ENCODE measurements around the gene LRRC4C. TPM values are rescaled to one million over a fixed set of nuclear protein-coding genes. Genes with fewer than 3 reads are reported as not detected.

Gene LRRC4C
- total and polyA plus RNA-seq, 2 experiments from 2014 or later, result 0.35 to 1.1 TPM

DNA sequence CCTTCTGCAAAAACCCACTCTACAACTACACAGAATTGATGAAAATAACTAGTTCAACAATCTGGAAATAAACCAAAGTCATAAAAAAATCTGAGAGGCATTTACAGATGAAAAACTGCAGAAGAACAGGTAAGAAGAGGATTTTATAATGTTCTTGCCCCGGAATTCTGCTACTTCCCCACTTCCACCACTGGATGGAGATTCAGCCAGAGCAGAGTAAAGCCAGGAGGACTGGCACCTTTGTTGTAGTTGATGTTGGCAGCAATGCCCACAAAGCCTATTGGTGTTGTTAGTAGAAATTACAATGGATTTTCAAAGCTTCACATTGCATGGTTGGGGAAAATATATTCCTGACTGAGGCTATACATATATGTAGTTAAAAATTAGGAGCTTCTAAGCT, 640.2 kb downstream of the LRRC4C start:
- no peaks in the 10 kb centered on the region for H3K36me3 ChIP-seq (ENCODE audit: insufficient read depth)
- Mint-ChIP-seq H3K27ac (no peak overlapping the region), H3K36me3 (ENCODE audit: low read depth) (peaks cover 8% of the 10 kb centered on the region; the same call in 2 of the 3 replicates), H3K4me3 (no peak overlapping the region), H3K9me3 (peaks cover 8% of the 10 kb centered on the region), H3K27me3 (ENCODE audit: insufficient read depth, low read depth, poor library complexity) (no peaks in the 10 kb centered on the region), H3K4me1 (peaks cover 11% of the 10 kb centered on the region)
- TF ChIP-seq, protein P1, sequence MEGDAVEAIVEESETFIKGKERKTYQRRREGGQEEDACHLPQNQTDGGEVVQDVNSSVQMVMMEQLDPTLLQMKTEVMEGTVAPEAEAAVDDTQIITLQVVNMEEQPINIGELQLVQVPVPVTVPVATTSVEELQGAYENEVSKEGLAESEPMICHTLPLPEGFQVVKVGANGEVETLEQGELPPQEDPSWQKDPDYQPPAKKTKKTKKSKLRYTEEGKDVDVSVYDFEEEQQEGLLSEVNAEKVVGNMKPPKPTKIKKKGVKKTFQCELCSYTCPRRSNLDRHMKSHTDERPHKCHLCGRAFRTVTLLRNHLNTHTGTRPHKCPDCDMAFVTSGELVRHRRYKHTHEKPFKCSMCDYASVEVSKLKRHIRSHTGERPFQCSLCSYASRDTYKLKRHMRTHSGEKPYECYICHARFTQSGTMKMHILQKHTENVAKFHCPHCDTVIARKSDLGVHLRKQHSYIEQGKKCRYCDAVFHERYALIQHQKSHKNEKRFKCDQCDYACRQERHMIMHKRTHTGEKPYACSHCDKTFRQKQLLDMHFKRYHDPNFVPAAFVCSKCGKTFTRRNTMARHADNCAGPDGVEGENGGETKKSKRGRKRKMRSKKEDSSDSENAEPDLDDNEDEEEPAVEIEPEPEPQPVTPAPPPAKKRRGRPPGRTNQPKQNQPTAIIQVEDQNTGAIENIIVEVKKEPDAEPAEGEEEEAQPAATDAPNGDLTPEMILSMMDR (conservative IDR thresholded peaks at IDR 0.05; ENCODE audit: low read depth in 2 of 2), result peak; percentile 44 to 46
- TF ChIP-seq EZH2phosphoT487 (IDR thresholded peaks at IDR 0.05; ENCODE audit: unreplicated experiment), result no peak
- H3K4me2 ChIP-seq, result no peak overlapping the region
- H3F3A ChIP-seq (replicated peaks; ENCODE audit: low read depth), result no peaks in the 10 kb centered on the region
- no peak overlapping the region for H2AFZ ChIP-seq
- no peaks in the 10 kb centered on the region for H4K20me1 ChIP-seq (replicated peaks; ENCODE audit: insufficient read depth)
- H3K4me3 ChIP-seq, result no peak overlapping the region
- DNase-seq (ENCODE audit: low spot score), result peak; percentile 48
- H3K27ac ChIP-seq (ENCODE audit: low read depth), result no peak overlapping the region
- no peaks in the 10 kb centered on the region for H3K79me2 ChIP-seq (replicated peaks; ENCODE audit: insufficient read depth)
- ATAC-seq, result peak; percentile 48
- H3K4me1 ChIP-seq (ENCODE audit: insufficient read depth), result no peaks in the 10 kb centered on the region; the same call in 1 of the 2 replicates
- H3K9me2 ChIP-seq (ENCODE audit: insufficient read depth), result 0 out of 2 replicates have a peak, but pooled peaks cover 4% of the 10 kb centered on the region
- no peaks in the 10 kb centered on the region for H3K27me3 ChIP-seq (ENCODE audit: insufficient read depth)

DNA sequence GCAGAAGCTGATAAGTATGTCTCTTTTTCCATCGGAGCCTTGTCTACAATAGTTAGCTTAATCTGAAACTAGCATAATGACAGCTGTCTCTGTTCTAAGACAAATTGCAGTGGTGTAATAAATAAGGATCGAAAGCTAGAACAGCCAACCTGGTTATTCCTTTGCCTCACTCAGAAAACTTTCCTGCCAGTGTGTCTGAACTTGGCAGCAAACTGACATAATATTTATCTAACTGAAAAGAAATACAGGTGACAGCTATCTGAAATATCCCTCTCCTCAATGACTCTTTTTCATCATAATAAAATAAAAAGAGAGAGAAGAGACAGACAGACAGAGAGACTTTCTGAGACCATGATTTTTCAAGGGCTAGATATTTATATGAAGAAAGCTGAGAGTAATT, 642.5 kb downstream of the LRRC4C start:
- H2AFZ ChIP-seq, result no peak overlapping the region
- no peaks in the 10 kb centered on the region for H3K27me3 ChIP-seq (ENCODE audit: insufficient read depth)
- H3K27me3 Mint-ChIP-seq (ENCODE audit: insufficient read depth, low read depth, poor library complexity), result no peaks in the 10 kb centered on the region
- H3K9me2 ChIP-seq (ENCODE audit: insufficient read depth), result 0 out of 2 replicates have a peak, but pooled peaks cover 4% of the 10 kb centered on the region
- ATAC-seq, result no peak
- no peaks in the 10 kb centered on the region for H3F3A ChIP-seq (replicated peaks; ENCODE audit: low read depth)
- H4K20me1 ChIP-seq (replicated peaks; ENCODE audit: insufficient read depth), result no peaks in the 10 kb centered on the region
- no peak overlapping the region for H3K4me3 ChIP-seq
- no peak overlapping the region for H3K27ac ChIP-seq (ENCODE audit: low read depth)
- no peak overlapping the region for H3K27ac Mint-ChIP-seq
- peaks cover 21% of the 10 kb centered on the region for H3K9me3 Mint-ChIP-seq
- DNase-seq (ENCODE audit: low spot score), result no peak
- no peaks in the 10 kb centered on the region for H3K79me2 ChIP-seq (replicated peaks; ENCODE audit: insufficient read depth)
- H3K36me3 ChIP-seq (ENCODE audit: insufficient read depth), result no peaks in the 10 kb centered on the region
- H3K4me1 ChIP-seq (ENCODE audit: insufficient read depth), result no peaks in the 10 kb centered on the region; the same call in 1 of the 2 replicates
- peaks cover 11% of the 10 kb centered on the region for H3K4me1 Mint-ChIP-seq
- no peak overlapping the region for H3K4me2 ChIP-seq
- peaks cover 15% of the 10 kb centered on the region; the same call in 2 of the 3 replicates for H3K36me3 Mint-ChIP-seq (ENCODE audit: low read depth)
- H3K4me3 Mint-ChIP-seq, result no peak overlapping the region
- TF ChIP-seq STAT1 (IDR thresholded peaks at IDR 0.05; ENCODE audit: unreplicated experiment), result no peak
- TF ChIP-seq, protein P2, sequence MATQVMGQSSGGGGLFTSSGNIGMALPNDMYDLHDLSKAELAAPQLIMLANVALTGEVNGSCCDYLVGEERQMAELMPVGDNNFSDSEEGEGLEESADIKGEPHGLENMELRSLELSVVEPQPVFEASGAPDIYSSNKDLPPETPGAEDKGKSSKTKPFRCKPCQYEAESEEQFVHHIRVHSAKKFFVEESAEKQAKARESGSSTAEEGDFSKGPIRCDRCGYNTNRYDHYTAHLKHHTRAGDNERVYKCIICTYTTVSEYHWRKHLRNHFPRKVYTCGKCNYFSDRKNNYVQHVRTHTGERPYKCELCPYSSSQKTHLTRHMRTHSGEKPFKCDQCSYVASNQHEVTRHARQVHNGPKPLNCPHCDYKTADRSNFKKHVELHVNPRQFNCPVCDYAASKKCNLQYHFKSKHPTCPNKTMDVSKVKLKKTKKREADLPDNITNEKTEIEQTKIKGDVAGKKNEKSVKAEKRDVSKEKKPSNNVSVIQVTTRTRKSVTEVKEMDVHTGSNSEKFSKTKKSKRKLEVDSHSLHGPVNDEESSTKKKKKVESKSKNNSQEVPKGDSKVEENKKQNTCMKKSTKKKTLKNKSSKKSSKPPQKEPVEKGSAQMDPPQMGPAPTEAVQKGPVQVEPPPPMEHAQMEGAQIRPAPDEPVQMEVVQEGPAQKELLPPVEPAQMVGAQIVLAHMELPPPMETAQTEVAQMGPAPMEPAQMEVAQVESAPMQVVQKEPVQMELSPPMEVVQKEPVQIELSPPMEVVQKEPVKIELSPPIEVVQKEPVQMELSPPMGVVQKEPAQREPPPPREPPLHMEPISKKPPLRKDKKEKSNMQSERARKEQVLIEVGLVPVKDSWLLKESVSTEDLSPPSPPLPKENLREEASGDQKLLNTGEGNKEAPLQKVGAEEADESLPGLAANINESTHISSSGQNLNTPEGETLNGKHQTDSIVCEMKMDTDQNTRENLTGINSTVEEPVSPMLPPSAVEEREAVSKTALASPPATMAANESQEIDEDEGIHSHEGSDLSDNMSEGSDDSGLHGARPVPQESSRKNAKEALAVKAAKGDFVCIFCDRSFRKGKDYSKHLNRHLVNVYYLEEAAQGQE (IDR thresholded peaks at IDR 0.05; ENCODE audit: unreplicated experiment), result no peak
- TF ChIP-seq ZNF114 (CRISPR knock-in tag; IDR thresholded peaks at IDR 0.05), result no peak
- no peak for TF ChIP-seq NANOG (IDR thresholded peaks at IDR 0.05; ENCODE audit: borderline replicate concordance)
- TF ChIP-seq, protein P3, sequence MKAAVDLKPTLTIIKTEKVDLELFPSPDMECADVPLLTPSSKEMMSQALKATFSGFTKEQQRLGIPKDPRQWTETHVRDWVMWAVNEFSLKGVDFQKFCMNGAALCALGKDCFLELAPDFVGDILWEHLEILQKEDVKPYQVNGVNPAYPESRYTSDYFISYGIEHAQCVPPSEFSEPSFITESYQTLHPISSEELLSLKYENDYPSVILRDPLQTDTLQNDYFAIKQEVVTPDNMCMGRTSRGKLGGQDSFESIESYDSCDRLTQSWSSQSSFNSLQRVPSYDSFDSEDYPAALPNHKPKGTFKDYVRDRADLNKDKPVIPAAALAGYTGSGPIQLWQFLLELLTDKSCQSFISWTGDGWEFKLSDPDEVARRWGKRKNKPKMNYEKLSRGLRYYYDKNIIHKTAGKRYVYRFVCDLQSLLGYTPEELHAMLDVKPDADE (IDR thresholded peaks at IDR 0.05), result no peak
- no peak for TF ChIP-seq EZH2phosphoT487 (IDR thresholded peaks at IDR 0.05; ENCODE audit: unreplicated experiment)
- no peak for TF ChIP-seq EZH2 (IDR thresholded peaks at IDR 0.05; ENCODE audit: low read depth, unreplicated experiment)
- no peak for TF ChIP-seq CREB1 (CRISPR knock-in tag; IDR thresholded peaks at IDR 0.05; ENCODE audit: low read depth)
- TF ChIP-seq, protein P1 (conservative IDR thresholded peaks at IDR 0.05; ENCODE audit: low read depth in 2 of 2), result no peak
- TF ChIP-seq POLR2AphosphoS5 (IDR thresholded peaks at IDR 0.05; ENCODE audit: low read depth), result no peak

Measured in GM23338 (cell line).